Choroid plexus epithelial cell (primary cell): ENCODE measurements around the gene RBM20.

Experiments used
- DNase-seq: peaks from one replicate; pipeline ENCODE4 v3.0.0-alpha.2; 2010; ENCODE audit warnings: low read depth
- H3K4me3 ChIP-seq: 2 replicates; pipeline ENCODE4 v1.5.1; 2011; ENCODE audit warnings: low read depth, mild to moderate bottlenecking, control low read depth, low read length, moderate library complexity
- CTCF ChIP-seq: conservative IDR thresholded peaks from 2 replicates; pipeline ENCODE4 v1.5.1; 2011; ENCODE audit warnings: low read depth, mild to moderate bottlenecking, control low read depth, inconsistent platforms, low read length, moderate library complexity

The RBM20 gene

GRCh38 chr10:110871298-110872084, 227.4 kb downstream of the RBM20 start, which contains the start of gene PDCD4:
PDCD4 (plus strand) TSS chr10:110871928; CDS start chr10:110876028, 4,100 bp downstream.
- peak; percentile 99 for DNase-seq
- no peak for TF ChIP-seq CTCF
- peak within 1 kb of the TSS; percentile 80 for H3K4me3 ChIP-seq

- peak; percentile 56 for TF ChIP-seq CTCF
- DNase-seq: peak; percentile 94
- H3K4me3 ChIP-seq: peak overlapping the region; percentile 80
These were observed 228.2 kb downstream of the RBM20 start for GRCh38 chr10:110872145-110872983.

- H3K4me3 ChIP-seq: peak overlapping the region; percentile 80
- DNase-seq: no peak
- TF ChIP-seq CTCF: no peak
These were observed 229.1 kb downstream of the RBM20 start for GRCh38 chr10:110872984-110873923.

- no peak for TF ChIP-seq CTCF
- no peak for DNase-seq
These were observed 229.8 kb downstream of the RBM20 start for GRCh38 chr10:110873951-110874350.

GRCh38 chr10:110876000-110876399, 231.9 kb downstream of the RBM20 start:
- no peak for TF ChIP-seq CTCF
- H3K4me3 ChIP-seq: no peak overlapping the region
- DNase-seq: no peak

More at GRCh38 chr10:110873951-110874350, 229.8 kb downstream of the RBM20 start:
- peak overlapping the region; percentile 80 for H3K4me3 ChIP-seq

DNA sequence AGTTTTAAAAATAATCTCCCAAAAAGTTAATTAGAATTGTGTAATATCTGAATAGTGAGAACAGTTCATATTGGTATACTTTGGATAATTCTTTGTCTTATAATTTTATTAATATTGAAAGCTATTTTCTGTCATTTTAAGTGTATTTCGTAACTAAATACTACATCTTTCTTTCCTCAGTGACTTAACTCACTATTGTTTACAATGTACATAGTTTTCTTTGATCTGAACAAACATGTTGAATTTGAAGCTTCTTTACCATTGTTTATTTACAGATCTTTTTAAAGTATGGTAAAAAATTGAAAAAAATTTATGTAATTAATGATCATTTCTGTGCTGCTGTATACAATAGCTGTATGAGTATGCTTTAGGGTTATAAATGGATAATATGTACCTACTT, 232.7 kb downstream of the RBM20 start:
- no peak for TF ChIP-seq CTCF
- H3K4me3 ChIP-seq: no peak overlapping the region
- no peak for DNase-seq
